IMR-90 (cell line): Measurements from ENCODE around the gene CASS4. TPM values are rescaled to one million over a fixed set of nuclear protein-coding genes. Genes with fewer than 3 reads are reported as not detected.

ENCODE experiments used
- ATAC-seq: fragments of 200-7000 bp; cut with Tn5 transposase; 2 replicates; pipeline ENCODE4 v1.9.1; 2020; ENCODE audit warnings: low read depth, mild to moderate bottlenecking, moderate library complexity
- BruUV-seq: library from RNA; stranded (reverse); fragments of 400-500 nt; replicated peaks from 2 replicates; lab custom pipeline; 2021; lab: Mats Ljungman, UMichigan
- CTCF ChIA-PET: fragments of 300-600 bp; formaldehyde crosslinking; extraction: SDS; loops from one replicate; lab custom pipeline; 2021; ENCODE audit warnings: antibody characterized with exemption; lab: Yijun Ruan, JAX
- POLR2A ChIA-PET: fragments of 300-600 bp; sonication (Branson Sonifier 250); formaldehyde crosslinking; loops from one replicate; lab custom pipeline; 2022; ENCODE audit warnings: antibody characterized with exemption; ENCODE audit not compliant: unreplicated experiment; lab: Charles Lee
- DNase-seq: peaks from one replicate; pipeline ENCODE4 v3.0.0; 2013
- H2AFZ ChIP-seq: replicated peaks from 2 replicates; pipeline ENCODE3; 2013; ENCODE audit warnings: low read length, mild to moderate bottlenecking; ENCODE audit not compliant: poor library complexity
- H2AK5ac ChIP-seq: 2 replicates; pipeline ENCODE4 v1.6.1; 2013; ENCODE audit warnings: low read depth, low read length, inconsistent platforms
- H2AK9ac ChIP-seq: replicated peaks from 2 replicates; pipeline ENCODE3; 2013; ENCODE audit warnings: mild to moderate bottlenecking, low read depth, low read length, moderate library complexity; ENCODE audit not compliant: poor library complexity
- H2BK120ac ChIP-seq: 2 replicates; pipeline ENCODE4 v1.6.1; 2013; ENCODE audit warnings: low read depth, low read length, inconsistent platforms
- H2BK15ac ChIP-seq: 3 replicates; pipeline ENCODE4 v1.6.1; 2013; ENCODE audit warnings: low read depth, low read length, inconsistent platforms
- H2BK20ac ChIP-seq: 2 replicates; pipeline ENCODE4 v1.6.1; 2013; ENCODE audit warnings: low read depth, mild to moderate bottlenecking, inconsistent platforms, low read length, moderate library complexity
- H2BK5ac ChIP-seq: 2 replicates; pipeline ENCODE4 v1.6.1; 2013; ENCODE audit warnings: mild to moderate bottlenecking, low read depth, low read length, inconsistent platforms; ENCODE audit not compliant: poor library complexity, severe bottlenecking
- H3K14ac ChIP-seq: replicated peaks from 2 replicates; pipeline ENCODE4 v1.6.1; 2013; ENCODE audit warnings: low read depth, low read length, inconsistent platforms
- H3K18ac ChIP-seq: 2 replicates; pipeline ENCODE4 v1.6.1; 2013; ENCODE audit warnings: low read depth, low read length, control low read depth
- H3K23ac ChIP-seq: 2 replicates; pipeline ENCODE4 v1.6.1; 2013; ENCODE audit warnings: low read depth, low read length, inconsistent platforms
- H3K27ac ChIP-seq: 2 replicates; pipeline ENCODE4 v1.5.1; 2013; ENCODE audit warnings: mild to moderate bottlenecking, control low read depth, low read length; ENCODE audit not compliant: insufficient read depth
- H3K27me3 ChIP-seq: 2 replicates; pipeline ENCODE4 v1.6.1; 2013; ENCODE audit warnings: low read length; ENCODE audit not compliant: control insufficient read depth, insufficient read depth
- H3K36me3 ChIP-seq: 2 replicates; pipeline ENCODE4 v1.6.1; 2013; ENCODE audit warnings: low read length, mixed read lengths; ENCODE audit not compliant: control insufficient read depth, insufficient read depth
- H3K4ac ChIP-seq: 2 replicates; pipeline ENCODE4 v1.6.1; 2013; ENCODE audit warnings: low read depth, low read length, inconsistent platforms
- H3K4me1 ChIP-seq: 2 replicates; pipeline ENCODE4 v1.6.1; 2013; ENCODE audit warnings: low read length, mixed read lengths; ENCODE audit not compliant: control insufficient read depth, insufficient read depth
- H3K4me2 ChIP-seq: 2 replicates; pipeline ENCODE4 v1.6.1; 2013; ENCODE audit warnings: low read depth, mild to moderate bottlenecking, control low read depth, low read length, moderate library complexity
- H3K4me3 ChIP-seq: 2 replicates; pipeline ENCODE4 v1.5.1; 2013; ENCODE audit warnings: low read depth, mild to moderate bottlenecking, control low read depth, low read length, moderate library complexity; ENCODE audit not compliant: insufficient read depth
- H3K56ac ChIP-seq: 2 replicates; pipeline ENCODE4 v1.6.1; 2013; ENCODE audit warnings: low read length, inconsistent platforms; ENCODE audit not compliant: insufficient read depth; ENCODE audit errors: extremely low read depth
- H3K79me1 ChIP-seq, 2 experiments: 2 replicates each; pipeline ENCODE4 v1.6.1; 2013; ENCODE audit warnings: low read length in 2 of 2, inconsistent platforms in 1 of 2, low read depth in 1 of 2
- H3K9ac ChIP-seq: 2 replicates; pipeline ENCODE4 v1.6.1; 2013; ENCODE audit warnings: low read depth, low read length, control low read depth
- H3K9me1 ChIP-seq: 2 replicates; pipeline ENCODE4 v1.6.1; 2013; ENCODE audit warnings: low read length, inconsistent platforms; ENCODE audit not compliant: insufficient read depth
- H3K9me3 ChIP-seq: 2 replicates; pipeline ENCODE4 v1.6.1; 2013; ENCODE audit warnings: low read length; ENCODE audit not compliant: control insufficient read depth, insufficient read depth
- H4K20me1 ChIP-seq: 2 replicates; pipeline ENCODE4 v1.6.1; 2013; ENCODE audit warnings: low read length, inconsistent platforms; ENCODE audit not compliant: insufficient read depth
- H4K5ac ChIP-seq: 2 replicates; pipeline ENCODE4 v1.6.1; 2013; ENCODE audit warnings: mild to moderate bottlenecking, low read depth, low read length, control low read depth
- H4K8ac ChIP-seq, 2 experiments: 2 replicates each; pipeline ENCODE4 v1.6.1; 2013; ENCODE audit warnings: low read depth in 2 of 2, low read length in 2 of 2, control low read depth in 1 of 2, inconsistent platforms in 1 of 2
- H4K91ac ChIP-seq: 2 replicates; pipeline ENCODE4 v1.6.1; 2013; ENCODE audit warnings: low read depth, low read length, inconsistent platforms; ENCODE audit not compliant: insufficient read depth
- BHLHE40 ChIP-seq: fragments of 150-350 bp; IDR thresholded peaks from 2 replicates; pipeline ENCODE4 v1.6.1; 2016; ENCODE audit warnings: mild to moderate bottlenecking, low read depth, low read length
- CEBPB ChIP-seq: IDR thresholded peaks from 2 replicates; pipeline ENCODE4 v1.6.1; 2012; ENCODE audit warnings: low read depth, low read length, improper control_type of control experiment
- CHD1 ChIP-seq: IDR thresholded peaks from 2 replicates; pipeline ENCODE4 v1.6.1; 2012; ENCODE audit warnings: low read depth, low read length, improper control_type of control experiment
- CTCF ChIP-seq: conservative IDR thresholded peaks from 2 replicates; pipeline ENCODE4 v1.5.1; 2012; ENCODE audit warnings: mild to moderate bottlenecking, low read depth, low read length, improper control_type of control experiment
- ELK1 ChIP-seq: fragments of 150-350 bp; IDR thresholded peaks from 2 replicates; pipeline ENCODE4 v1.6.1; 2016; ENCODE audit warnings: low read depth, mild to moderate bottlenecking, low read length, moderate library complexity, borderline replicate concordance
- FOS ChIP-seq: fragments of 150-350 bp; IDR thresholded peaks from 2 replicates; pipeline ENCODE4 v1.6.1; 2016; ENCODE audit warnings: low read depth, low read length
- MAFK ChIP-seq: IDR thresholded peaks from 2 replicates; pipeline ENCODE4 v1.6.1; 2012; ENCODE audit warnings: low read depth, low read length, improper control_type of control experiment
- MAZ ChIP-seq: IDR thresholded peaks from 2 replicates; pipeline ENCODE4 v1.6.1; 2012; ENCODE audit warnings: low read depth, mild to moderate bottlenecking, low read length, improper control_type of control experiment, moderate library complexity, borderline replicate concordance
- MXI1 ChIP-seq: IDR thresholded peaks from 2 replicates; pipeline ENCODE4 v1.6.1; 2012; ENCODE audit warnings: low read depth, mild to moderate bottlenecking, low read length, moderate library complexity, borderline replicate concordance
- NFE2L2 ChIP-seq: fragments of 150-350 bp; IDR thresholded peaks from 2 replicates; pipeline ENCODE4 v1.6.1; 2016; ENCODE audit warnings: low read depth, mild to moderate bottlenecking, low read length
- POLR2A ChIP-seq: IDR thresholded peaks from 2 replicates; pipeline ENCODE4 v1.6.1; 2012; ENCODE audit warnings: mild to moderate bottlenecking, low read depth, low read length
- RAD21 ChIP-seq: IDR thresholded peaks from 2 replicates; pipeline ENCODE4 v1.6.1; 2012; ENCODE audit warnings: low read length, improper control_type of control experiment
- RCOR1 ChIP-seq: IDR thresholded peaks from 2 replicates; pipeline ENCODE4 v1.6.1; 2012; ENCODE audit warnings: mild to moderate bottlenecking, low read length, improper control_type of control experiment; ENCODE audit not compliant: insufficient replicate concordance
- RFX5 ChIP-seq: IDR thresholded peaks from 2 replicates; pipeline ENCODE4 v1.8.0; 2012; ENCODE audit warnings: low read depth, mild to moderate bottlenecking, low read length, moderate library complexity
- SMC3 ChIP-seq: fragments of 150-350 bp; IDR thresholded peaks from 2 replicates; pipeline ENCODE4 v1.6.1; 2016; ENCODE audit warnings: low read depth, mild to moderate bottlenecking, antibody characterized with exemption, low read length, moderate library complexity
- WGBS, 2 experiments: methylation state at CpG; one replicate each; pipeline versions ENCODE4 v1.1.5 to v1.1.7; 2013; ENCODE audit warnings: missing lambda C conversion rate in 2 of 2; ENCODE audit not compliant: insufficient read length in 1 of 2; ENCODE audit errors: extremely low coverage in 2 of 2; 5-methylcytosine and 5-hydroxymethylcytosine counted together
- dilution Hi-C: fragments of 300-500 bp; cut with HindIII; formaldehyde crosslinking; loops from one replicate; pipeline ENCODE4 v1.14.3; 2018; ENCODE audit warnings: low sequenced_read_pairs; ENCODE audit not compliant: unreplicated experiment
- in situ Hi-C: fragments of 300-500 bp; cut with MboI; formaldehyde crosslinking; loops from 3 replicates; pipeline ENCODE4 v1.14.3; 2019; ENCODE audit warnings: low sequenced_read_pairs, inconsistent platforms, mixed read lengths
- intact Hi-C: fragments of 100-400 bp; cut with micrococcal nuclease; formaldehyde crosslinking; loops from 2 replicates; pipeline ENCODE4 v1.10.0; 2022
- polyA plus RNA-seq, 3 experiments: library from polyadenylated mRNA; depleted of rRNA; stranded (reverse); fragments of >200 nt; gene quantifications; 2 replicates each; pipeline ENCODE4 v1.2.3, GENCODE V29; 2012; ENCODE audit warnings: low replicate concordance in 1 of 3
- total RNA-seq: library from RNA; depleted of rRNA; stranded (reverse); fragments of >200 nt; gene quantifications from 2 replicates; pipeline ENCODE4 v1.2.3, GENCODE V29; 2012

Gene CASS4
- total and polyA plus RNA-seq, 2 of the 4 experiments (the other 2 are of a cell fraction), result 25.8 to 26.5 TPM

- H2AK5ac ChIP-seq, result peak overlapping the region; percentile 70; the same call in 1 of the 2 replicates
- in situ Hi-C loops, result no loop called here
- H3K9me3 ChIP-seq, result no peaks in the 10 kb centered on the region
- ChIA-PET POLR2A (no interaction called here), CTCF (no interaction called here)
- peaks cover 27 to 63% of the 10 kb centered on the region in 2 experiments for H3K79me1 ChIP-seq
- peak overlapping the region; percentile 99; the same call in 1 of the 2 replicates for H3K4ac ChIP-seq
- H2AFZ ChIP-seq, result no peak overlapping the region
- TF ChIP-seq MXI1 (no peak), RAD21 (no peak), CHD1 (no peak), NFE2L2 (no peak), CTCF (no peak), RCOR1 (no peak), FOS (no peak), MAFK (no peak), MAZ (no peak), CEBPB (no peak), POLR2A (no peak), ELK1 (no peak), SMC3 (no peak), RFX5 (no peak), BHLHE40 (no peak)
- H3K4me1 ChIP-seq, result peaks cover 38% of the 10 kb centered on the region
- H4K8ac ChIP-seq, result peak overlapping the region; percentile 66 to 94; a peak in 3 of 4 replicates
- no peaks in the 10 kb centered on the region for H3K27me3 ChIP-seq
- H3K9ac ChIP-seq, result no peak overlapping the region
- dilution Hi-C loops, result no loop called here
- H3K56ac ChIP-seq, result no peak overlapping the region
- peak overlapping the region; percentile 48; the same call in 1 of the 2 replicates for H4K91ac ChIP-seq
- no peaks in the 10 kb centered on the region for H4K20me1 ChIP-seq
- H3K23ac ChIP-seq, result peak overlapping the region; percentile 54; the same call in 1 of the 2 replicates
- H3K9me1 ChIP-seq, result peaks cover 29% of the 10 kb centered on the region
- H3K18ac ChIP-seq, result peak overlapping the region; percentile 98
- intact Hi-C loops, result no loop called here
- DNase-seq (no peak), ATAC-seq (no peak)
- H3K14ac ChIP-seq, result peak overlapping the region; percentile 48
- no peak overlapping the region for H2AK9ac ChIP-seq
- H2BK5ac ChIP-seq, result peak overlapping the region; percentile 97
- H3K4me3 ChIP-seq, result no peak overlapping the region
- H2BK20ac ChIP-seq, result peak overlapping the region; percentile 99
- no peak overlapping the region for H3K4me2 ChIP-seq
- H3K36me3 ChIP-seq, result 0 out of 2 replicates have a peak, but pooled peaks cover 1% of the 10 kb centered on the region
- BruUV-seq, result no TSS peak
- H4K5ac ChIP-seq, result peak overlapping the region; percentile 58; the same call in 1 of the 2 replicates
- H2BK120ac ChIP-seq, result peak overlapping the region; percentile 79
- peak overlapping the region; percentile 62; the same call in 2 of the 3 replicates for H2BK15ac ChIP-seq
- no CpG with 5 or more reads among the region's 3 CpGs for WGBS, 2 experiments
- H3K27ac ChIP-seq, result peak overlapping the region; percentile 50; the same call in 1 of the 2 replicates
Observed at GRCh38 chr20:56431471-56431870, 19.4 kb downstream of the CASS4 start.
